GM12864 (cell line): ENCODE measurements around the gene WDR43.

Experiments
- DNase-seq: peaks from one replicate; pipeline ENCODE4 v3.0.0-alpha.2; 2011; ENCODE audit warnings: low read depth
- H3K4me3 ChIP-seq: 2 replicates; pipeline ENCODE4 v1.5.1; 2011; ENCODE audit warnings: mild to moderate bottlenecking, low read depth, low read length, control low read depth
- CTCF ChIP-seq: IDR thresholded peaks from 2 replicates; pipeline ENCODE4 v1.5.1; 2011; ENCODE audit warnings: low read depth, mild to moderate bottlenecking, moderate library complexity, low read length, control low read depth, inconsistent platforms; ENCODE audit errors: missing control alignments

The WDR43 gene

GRCh38 chr2:28995765-28996750 is 101.6 kb downstream of the WDR43 start:
- DNase-seq: no peak
- H3K4me3 ChIP-seq: no peak overlapping the region
- no peak for TF ChIP-seq CTCF

- no peak for TF ChIP-seq CTCF
- no peak overlapping the region for H3K4me3 ChIP-seq
- DNase-seq: no peak
Measured at GRCh38 chr2:28997237-28997846, 102.9 kb downstream of the WDR43 start.
